Measurements from ENCODE around the gene NR6A1.
A peak's percentile ranks its signal among the peaks of the same experiment; 100 is the strongest.

Gene NR6A1

GRCh38 chr9:124800306-124801259 is 29.5 kb upstream of the NR6A1 start:
- no peak overlapping the region for H3K4me3 ChIP-seq
- peaks cover 0 to 14% of the 10 kb centered on the region in 2 donors for H3K27me3 ChIP-seq
- H3K36me3 ChIP-seq: no peaks in the 10 kb centered on the region
- H3K27ac ChIP-seq: no peak overlapping the region
- no peaks in the 10 kb centered on the region for H3K9me3 ChIP-seq
- intact Hi-C loops (cut with DNase I; ENCODE audit: low total_unique reads): no loop called here
- peak in 1 of 2 donors; percentile 53 for DNase-seq
- peaks cover 0 to 12% (median 0%) of the 10 kb centered on the region in 4 donors for H3K4me1 ChIP-seq
- no peak for TF ChIP-seq CTCF (IDR thresholded peaks at IDR 0.05)

GRCh38 chr9:124799274-124800006 is 28.3 kb upstream of the NR6A1 start:
- peaks cover 0 to 14% of the 10 kb centered on the region in 2 donors for H3K27me3 ChIP-seq
- no peaks in the 10 kb centered on the region for H3K9me3 ChIP-seq
- intact Hi-C loops (cut with DNase I; ENCODE audit: low total_unique reads): no loop called here
- no peak overlapping the region for H3K4me3 ChIP-seq
- no peaks in the 10 kb centered on the region for H3K36me3 ChIP-seq
- H3K27ac ChIP-seq: no peak overlapping the region
- no peak for DNase-seq
- no peak for TF ChIP-seq CTCF (IDR thresholded peaks at IDR 0.05)
- H3K4me1 ChIP-seq: peaks cover 0 to 12% (median 0%) of the 10 kb centered on the region in 4 donors

GRCh38 chr9:124797343-124798103 is 26.4 kb upstream of the NR6A1 start:
- no peaks in the 10 kb centered on the region for H3K36me3 ChIP-seq
- H3K9me3 ChIP-seq: no peaks in the 10 kb centered on the region
- no peak for DNase-seq
- TF ChIP-seq CTCF (IDR thresholded peaks at IDR 0.05): no peak
- H3K4me3 ChIP-seq: no peak overlapping the region
- intact Hi-C loops (cut with DNase I; ENCODE audit: low total_unique reads): no loop called here
- H3K27ac ChIP-seq: no peak overlapping the region
- H3K4me1 ChIP-seq: peaks cover 0 to 12% (median 0%) of the 10 kb centered on the region in 4 donors
- peaks cover 0 to 24% of the 10 kb centered on the region in 2 donors for H3K27me3 ChIP-seq

- intact Hi-C loops (cut with DNase I; ENCODE audit: low total_unique reads): no loop called here
- no peak overlapping the region for H3K4me3 ChIP-seq
- peaks cover 0 to 12% (median 0%) of the 10 kb centered on the region in 4 donors for H3K4me1 ChIP-seq
- H3K27ac ChIP-seq: no peak overlapping the region
- H3K9me3 ChIP-seq: no peaks in the 10 kb centered on the region
- peaks cover 0 to 26% of the 10 kb centered on the region in 2 donors for H3K27me3 ChIP-seq
- TF ChIP-seq CTCF (IDR thresholded peaks at IDR 0.05): no peak
- DNase-seq: no peak
- H3K36me3 ChIP-seq: no peaks in the 10 kb centered on the region
Measured at GRCh38 chr9:124795881-124796431, 24.8 kb upstream of the NR6A1 start.

GRCh38 chr9:124794902-124795491 is 23.9 kb upstream of the NR6A1 start:
- DNase-seq: no peak
- no peak overlapping the region for H3K4me3 ChIP-seq
- peaks cover 0 to 12% (median 0%) of the 10 kb centered on the region in 4 donors for H3K4me1 ChIP-seq
- no peak for TF ChIP-seq CTCF (IDR thresholded peaks at IDR 0.05)
- H3K27ac ChIP-seq: no peak overlapping the region
- no peaks in the 10 kb centered on the region for H3K36me3 ChIP-seq
- H3K27me3 ChIP-seq: peaks cover 0 to 22% of the 10 kb centered on the region in 2 donors
- intact Hi-C loops (cut with DNase I; ENCODE audit: low total_unique reads): no loop called here
- no peaks in the 10 kb centered on the region for H3K9me3 ChIP-seq

All from tibial artery (tissue), 4 donors.